Measurements from ENCODE around the gene TOMM22.

Gene TOMM22

DNA sequence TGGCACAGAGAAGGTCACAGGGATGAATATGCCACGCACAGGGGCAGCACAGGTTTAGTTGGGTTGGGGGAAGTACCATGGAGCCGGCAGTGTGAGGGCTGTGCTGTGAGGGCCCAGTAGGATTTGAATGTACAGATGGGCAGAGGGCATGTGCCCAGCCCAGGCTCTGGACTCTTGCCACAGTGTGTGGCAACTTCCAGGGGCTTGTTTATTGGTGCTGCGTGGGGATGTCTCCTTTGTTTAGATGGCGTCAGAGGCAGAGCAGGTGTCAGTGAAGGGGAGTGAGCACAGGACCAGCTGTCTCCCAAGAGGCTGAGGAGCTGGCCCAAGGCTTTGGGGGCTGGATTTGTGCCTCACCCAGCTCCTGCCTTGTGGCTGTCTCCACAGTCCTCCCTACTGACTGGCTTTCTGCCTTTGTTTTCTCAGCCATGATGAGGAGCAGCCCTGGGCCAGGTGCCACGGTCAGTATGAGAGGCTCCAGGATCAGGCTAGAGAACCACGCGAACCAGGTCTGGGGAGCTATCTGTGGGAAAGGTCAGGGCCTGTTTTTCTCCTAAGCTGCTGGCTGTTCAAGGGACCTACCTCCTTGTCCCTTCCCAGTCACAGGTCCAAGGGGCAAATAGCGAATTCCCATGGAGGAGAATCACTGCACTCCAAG is 52.1 kb downstream of the TOMM22 start:
- DNase-seq (ENCODE audit: low spot score), result peak; percentile 87

DNA sequence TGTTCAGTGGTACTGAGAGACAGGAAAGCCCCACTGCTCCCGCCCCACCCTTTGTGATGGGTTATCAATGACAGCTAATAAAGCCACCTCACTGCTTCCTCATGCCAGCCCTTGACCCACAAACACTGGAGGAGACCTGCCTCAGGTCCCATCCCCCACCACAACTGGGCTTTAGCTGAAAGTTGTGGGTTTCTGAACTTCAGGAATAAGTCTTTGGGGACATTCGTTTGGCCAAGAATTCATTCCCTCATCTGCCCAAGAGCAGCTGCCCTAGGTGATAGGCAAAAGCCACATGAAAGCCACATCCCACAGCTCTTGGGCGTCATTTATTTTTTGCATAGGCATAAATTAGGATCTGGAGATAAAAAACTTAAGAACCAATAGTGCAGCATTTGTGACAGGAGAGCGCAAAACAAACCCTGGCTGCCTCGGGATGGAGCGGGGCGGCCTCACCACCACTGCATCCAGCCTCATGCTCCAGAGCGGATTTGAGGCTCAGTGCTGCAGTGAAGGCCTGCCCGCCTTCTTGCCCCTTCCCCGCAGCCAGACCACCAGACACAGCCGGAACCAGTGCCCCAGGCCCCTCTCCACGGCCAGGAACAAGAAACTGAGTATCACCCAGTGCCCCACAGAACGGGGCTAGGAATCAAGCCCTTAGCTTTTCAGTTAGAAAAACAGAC is 52.8 kb downstream of the TOMM22 start:
- DNase-seq (ENCODE audit: low spot score), result no peak
